ENCODE results near the gene CXCR1.

- TF ChIP-seq CTCF (IDR thresholded peaks at IDR 0.05) (no peak), POLR2A (IDR thresholded peaks at IDR 0.05) (no peak)
Observed at GRCh38 chr2:218184331-218184730, 17.6 kb upstream of the CXCR1 start.
